Ovary (tissue), 3 donors: Measurements from ENCODE around the gene GPLD1.

Experiments
- POLR2A ChIP-seq: fragments of 450-650 bp; IDR thresholded peaks from one replicate; pipeline ENCODE4 v1.6.1; 2017; ENCODE audit warnings: antibody characterized with exemption, mild to moderate bottlenecking, moderate library complexity
- TF ChIP-seq, protein P1 (sequence below), 3 donors: fragments of 450-650 bp in 2 of 3; fragments of 200-600 bp in 1 of 3; IDR thresholded peaks; one replicate each; pipeline versions ENCODE4 v1.5.1 to v1.8.0; 2016 to 2022; ENCODE audit warnings: antibody characterized with exemption in 3 of 3, mild to moderate bottlenecking in 1 of 3
- donor health status: DM: no; HTN: no; CAD: no.

DNA sequence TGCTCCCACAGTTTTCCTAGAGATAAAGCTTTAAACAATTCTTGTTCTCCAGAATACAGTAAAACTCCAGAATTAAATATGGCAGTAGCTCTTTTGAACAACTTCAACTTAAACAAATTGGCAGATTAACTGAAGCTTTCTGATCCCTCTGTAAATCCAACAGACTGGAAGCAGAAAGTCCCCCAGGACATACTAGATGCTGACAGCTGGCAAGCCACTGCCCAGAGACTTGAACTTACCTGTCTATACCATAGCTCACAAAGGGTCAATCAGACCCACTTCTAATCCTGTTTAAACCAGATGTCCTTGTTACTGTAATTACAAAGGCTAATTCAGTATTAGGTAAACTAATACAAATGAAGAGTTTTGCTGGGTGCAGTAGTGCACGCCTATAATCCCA, 12.3 kb downstream of the GPLD1 start:
- no peak for TF ChIP-seq POLR2A
- TF ChIP-seq, protein P1, sequence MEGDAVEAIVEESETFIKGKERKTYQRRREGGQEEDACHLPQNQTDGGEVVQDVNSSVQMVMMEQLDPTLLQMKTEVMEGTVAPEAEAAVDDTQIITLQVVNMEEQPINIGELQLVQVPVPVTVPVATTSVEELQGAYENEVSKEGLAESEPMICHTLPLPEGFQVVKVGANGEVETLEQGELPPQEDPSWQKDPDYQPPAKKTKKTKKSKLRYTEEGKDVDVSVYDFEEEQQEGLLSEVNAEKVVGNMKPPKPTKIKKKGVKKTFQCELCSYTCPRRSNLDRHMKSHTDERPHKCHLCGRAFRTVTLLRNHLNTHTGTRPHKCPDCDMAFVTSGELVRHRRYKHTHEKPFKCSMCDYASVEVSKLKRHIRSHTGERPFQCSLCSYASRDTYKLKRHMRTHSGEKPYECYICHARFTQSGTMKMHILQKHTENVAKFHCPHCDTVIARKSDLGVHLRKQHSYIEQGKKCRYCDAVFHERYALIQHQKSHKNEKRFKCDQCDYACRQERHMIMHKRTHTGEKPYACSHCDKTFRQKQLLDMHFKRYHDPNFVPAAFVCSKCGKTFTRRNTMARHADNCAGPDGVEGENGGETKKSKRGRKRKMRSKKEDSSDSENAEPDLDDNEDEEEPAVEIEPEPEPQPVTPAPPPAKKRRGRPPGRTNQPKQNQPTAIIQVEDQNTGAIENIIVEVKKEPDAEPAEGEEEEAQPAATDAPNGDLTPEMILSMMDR (IDR thresholded peaks at IDR 0.05), result no peak
